ENCODE results near the gene ETS2.

Gene ETS2

DNA sequence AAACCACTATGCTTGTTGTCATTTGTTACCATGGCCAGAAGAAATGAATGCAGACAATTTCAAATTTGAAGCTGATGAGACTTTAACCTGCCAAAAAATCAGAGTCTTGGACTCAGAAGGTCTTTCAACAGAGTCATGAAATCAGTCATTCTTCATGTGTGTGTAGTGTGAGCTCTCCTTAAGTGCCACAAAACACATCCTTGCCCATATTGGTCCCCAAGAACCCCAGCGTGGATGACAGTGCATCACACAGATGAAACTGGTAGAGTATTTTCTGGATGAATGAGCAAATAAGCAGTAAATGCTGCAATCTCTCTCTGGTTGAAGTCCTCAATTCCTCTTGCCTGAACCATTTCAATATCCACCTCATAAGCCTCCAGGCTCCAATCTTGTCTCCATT is 28.7 kb upstream of the ETS2 start:
- DNase-seq (ENCODE audit: extremely low spot score), result no peak
- no peak for TF ChIP-seq FOXA1 (IDR thresholded peaks at IDR 0.05)
- TF ChIP-seq NFRKB (IDR thresholded peaks at IDR 0.05), result no peak
- TF ChIP-seq ELF4 (IDR thresholded peaks at IDR 0.05), result no peak
- ChIA-PET POLR2A (no interaction called here), CTCF (no interaction called here)

GRCh38 chr21:38777531-38777930 is 28.2 kb upstream of the ETS2 start:
- CTCF ChIA-PET, result no interaction called here
- no peak for DNase-seq (ENCODE audit: extremely low spot score)
- TF ChIP-seq SUZ12 (IDR thresholded peaks at IDR 0.05), result no peak
- no peak for TF ChIP-seq L3MBTL2 (conservative IDR thresholded peaks at IDR 0.05)
- TF ChIP-seq LEF1 (IDR thresholded peaks at IDR 0.05; ENCODE audit: borderline replicate concordance), result no peak
- no peak for TF ChIP-seq FOXM1 (IDR thresholded peaks at IDR 0.05; ENCODE audit: borderline replicate concordance)
- no peak for TF ChIP-seq NFRKB (IDR thresholded peaks at IDR 0.05)
- TF ChIP-seq ZNF384 (IDR thresholded peaks at IDR 0.05), result no peak
- TF ChIP-seq ARNT (IDR thresholded peaks at IDR 0.05), result no peak
- POLR2A ChIA-PET, result no interaction called here

DNA sequence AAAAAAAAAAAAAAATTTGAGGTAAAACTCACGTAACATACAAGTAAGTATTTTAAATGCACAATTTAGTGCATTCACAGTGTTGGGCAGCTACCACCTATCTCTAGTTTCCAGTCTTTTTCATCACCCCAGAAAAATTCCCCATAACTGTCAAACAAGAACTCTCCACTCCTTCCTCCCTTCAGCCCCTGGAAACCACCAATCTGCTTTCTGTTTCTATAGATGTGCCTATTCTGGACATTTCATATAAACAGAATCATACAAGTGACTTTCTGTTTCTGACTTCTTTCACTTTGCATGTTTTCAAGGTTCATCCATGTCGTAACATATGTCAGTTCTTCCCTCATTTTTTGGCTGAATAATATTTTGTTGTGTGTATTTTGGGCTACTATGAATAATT is 24.9 kb upstream of the ETS2 start:
- CTCF ChIA-PET, result no interaction called here
- POLR2A ChIA-PET, result no interaction called here
- TF ChIP-seq LEF1 (IDR thresholded peaks at IDR 0.05; ENCODE audit: borderline replicate concordance) (no peak), FOXM1 (IDR thresholded peaks at IDR 0.05; ENCODE audit: borderline replicate concordance) (no peak), SUZ12 (IDR thresholded peaks at IDR 0.05) (no peak), FOXK2 (IDR thresholded peaks at IDR 0.05) (no peak), CTBP1 (IDR thresholded peaks at IDR 0.05; ENCODE audit: borderline replicate concordance) (no peak), L3MBTL2 (conservative IDR thresholded peaks at IDR 0.05) (no peak), ELF4 (IDR thresholded peaks at IDR 0.05) (no peak), TARDBP (IDR thresholded peaks at IDR 0.05) (no peak), ZNF384 (IDR thresholded peaks at IDR 0.05) (no peak), ARNT (IDR thresholded peaks at IDR 0.05) (no peak), PKNOX1 (IDR thresholded peaks at IDR 0.05) (no peak), HDGF (IDR thresholded peaks at IDR 0.05; ENCODE audit: borderline replicate concordance) (no peak), NFRKB (IDR thresholded peaks at IDR 0.05) (no peak)
- DNase-seq (ENCODE audit: extremely low spot score), result no peak

DNA sequence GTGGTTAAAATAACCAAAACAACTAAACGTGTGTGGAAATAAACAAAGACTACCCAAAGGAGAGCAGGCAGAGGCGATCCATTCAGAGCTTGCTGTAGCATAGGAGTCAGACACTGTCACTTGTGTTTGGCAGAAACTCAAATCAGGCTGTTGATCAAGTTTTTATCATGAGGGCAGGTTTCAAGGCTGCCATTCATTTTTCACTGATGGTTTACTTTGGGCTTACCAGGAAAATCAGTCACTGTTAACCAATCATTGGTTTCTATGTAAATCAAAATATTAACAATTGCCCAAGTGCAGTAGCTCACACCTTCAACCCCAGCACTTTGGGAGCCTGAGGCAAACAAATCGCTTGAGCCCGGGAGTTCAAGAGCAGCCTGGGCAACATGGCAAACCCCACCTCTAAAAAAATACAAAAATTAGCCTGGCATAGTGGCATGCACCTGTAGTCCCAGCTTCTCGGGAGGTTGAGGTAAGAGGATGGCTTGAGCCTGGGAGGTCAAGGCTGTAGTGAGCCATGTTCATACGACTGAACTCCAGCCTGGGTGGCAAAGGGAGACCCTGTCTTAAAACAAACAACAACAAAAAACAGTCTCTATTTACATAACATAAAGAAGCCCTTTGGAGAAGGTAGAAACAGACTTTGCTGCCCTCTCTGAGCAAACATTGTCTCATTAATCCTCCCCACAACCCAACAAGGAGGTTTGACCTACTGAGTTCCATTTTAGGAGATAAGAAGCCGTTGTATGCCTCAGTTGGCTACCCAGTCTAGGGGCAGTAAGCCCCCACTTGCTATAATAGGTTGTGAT is 21.1 kb upstream of the ETS2 start:
- TF ChIP-seq TARDBP (IDR thresholded peaks at IDR 0.05) (no peak), LEF1 (IDR thresholded peaks at IDR 0.05; ENCODE audit: borderline replicate concordance) (no peak), NFRKB (IDR thresholded peaks at IDR 0.05) (no peak), HDGF (IDR thresholded peaks at IDR 0.05; ENCODE audit: borderline replicate concordance) (no peak), CTBP1 (IDR thresholded peaks at IDR 0.05; ENCODE audit: borderline replicate concordance) (no peak), PKNOX1 (IDR thresholded peaks at IDR 0.05) (no peak), SUZ12 (IDR thresholded peaks at IDR 0.05) (no peak), ARNT (IDR thresholded peaks at IDR 0.05) (no peak), SP1 (IDR thresholded peaks at IDR 0.05) (no peak), ZNF384 (IDR thresholded peaks at IDR 0.05) (no peak), ELF4 (IDR thresholded peaks at IDR 0.05) (no peak), FOXA1 (IDR thresholded peaks at IDR 0.05) (no peak), FOXM1 (IDR thresholded peaks at IDR 0.05; ENCODE audit: borderline replicate concordance) (no peak), BHLHE40 (IDR thresholded peaks at IDR 0.05; ENCODE audit: borderline replicate concordance) (no peak), L3MBTL2 (conservative IDR thresholded peaks at IDR 0.05) (no peak), FOXK2 (IDR thresholded peaks at IDR 0.05) (no peak)
- POLR2A ChIA-PET, result no interaction called here
- CTCF ChIA-PET, result interaction anchor here (0.7 kb wide), 1 partner anchor 22 kb away, joined by 3 read pairs; no protein-coding TSS in a partner anchor

GRCh38 chr21:38785483-38785882 is 20.2 kb upstream of the ETS2 start:
- DNase-seq (ENCODE audit: extremely low spot score), result no peak
- no peak for TF ChIP-seq L3MBTL2 (conservative IDR thresholded peaks at IDR 0.05)
- TF ChIP-seq TARDBP (IDR thresholded peaks at IDR 0.05), result no peak
- no peak for TF ChIP-seq HDGF (IDR thresholded peaks at IDR 0.05; ENCODE audit: borderline replicate concordance)
- no peak for TF ChIP-seq NFRKB (IDR thresholded peaks at IDR 0.05)
- TF ChIP-seq PKNOX1 (IDR thresholded peaks at IDR 0.05), result no peak
- TF ChIP-seq ARNT (IDR thresholded peaks at IDR 0.05), result no peak
- TF ChIP-seq CTBP1 (IDR thresholded peaks at IDR 0.05; ENCODE audit: borderline replicate concordance), result no peak
- CTCF ChIA-PET, result no interaction called here
- POLR2A ChIA-PET, result no interaction called here

More for the DNA sequence above, 21.1 kb upstream of the ETS2 start:
- no peak for DNase-seq (ENCODE audit: extremely low spot score)

- DNase-seq (ENCODE audit: extremely low spot score), result no peak
- TF ChIP-seq ARNT (IDR thresholded peaks at IDR 0.05) (no peak), PKNOX1 (IDR thresholded peaks at IDR 0.05) (no peak), LEF1 (IDR thresholded peaks at IDR 0.05; ENCODE audit: borderline replicate concordance) (no peak), CTBP1 (IDR thresholded peaks at IDR 0.05; ENCODE audit: borderline replicate concordance) (no peak)
- CTCF ChIA-PET, result no interaction called here
- POLR2A ChIA-PET, result no interaction called here
These were observed 18.7 kb upstream of the ETS2 start for GRCh38 chr21:38787016-38787415.

Data from HEK293T (cell line).